Measurements from ENCODE around the gene KCNK4. TPM values are rescaled to one million over a fixed set of nuclear protein-coding genes. Genes with fewer than 3 reads are reported as not detected.

KCNK4 gene
- total and polyA plus RNA-seq, 2 of the 13 experiments (the other 11 are each of a cell fraction or from before 2014, with no cell fraction given), result not detected

DNA sequence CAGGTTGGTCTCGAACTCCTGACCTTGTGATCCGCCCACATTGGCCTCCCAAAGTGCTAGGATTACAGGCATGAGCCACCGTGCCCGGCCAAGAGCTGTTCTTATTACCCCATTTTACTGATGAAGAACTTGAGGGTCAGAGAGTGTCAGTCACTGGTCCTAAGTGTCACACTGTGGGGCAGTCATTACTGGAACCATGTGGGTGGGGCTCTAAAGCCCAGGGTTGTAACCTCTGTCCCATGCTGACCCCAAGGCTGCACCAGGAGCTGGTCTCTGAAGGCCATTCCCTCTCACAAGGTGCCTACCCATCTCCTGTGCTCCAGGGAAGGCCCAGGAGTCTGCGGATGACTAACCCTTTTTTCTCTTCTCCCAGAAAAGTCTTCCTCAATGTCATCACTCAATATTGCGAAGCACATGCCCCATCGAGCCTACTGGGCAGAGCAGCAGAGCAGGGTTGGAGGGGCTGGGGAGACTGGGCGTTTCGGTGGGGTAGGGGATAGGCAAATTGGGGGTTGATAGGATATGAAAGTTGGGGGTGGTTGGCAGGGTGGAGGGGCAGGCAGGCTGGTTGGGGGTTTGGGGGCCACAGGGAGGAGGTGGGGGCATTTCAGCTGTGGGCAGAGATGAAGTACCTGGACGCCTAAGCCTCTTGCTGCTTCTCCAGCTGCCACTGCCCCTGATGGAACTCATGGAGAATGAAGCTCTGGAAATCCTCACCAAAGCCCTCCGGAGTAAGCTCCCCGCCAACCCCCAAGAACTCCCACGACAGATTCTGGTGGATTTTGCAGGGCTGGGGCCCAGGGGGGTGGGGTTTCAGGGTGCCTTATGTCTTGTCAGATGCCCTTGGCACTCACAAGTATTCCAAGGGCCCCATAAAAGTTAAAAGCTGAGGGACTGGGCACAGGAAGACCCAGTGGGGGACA lies 12.3 kb downstream of the KCNK4 start:
- Histone ChIP-seq H2AFZ (ENCODE audit: low read length) (no peak overlapping the region), H3K9ac (ENCODE audit: insufficient read depth, low read depth, low read length) (peak overlapping the region; percentile 88; the same call in 1 of the 2 replicates), H3K4me3 (replicated peaks in 1 of 3; ENCODE audit: insufficient read depth in 1 of 3, low read depth in 2 of 3, low read length in 3 of 3) (peak overlapping the region; percentile 51 to 79 (median 70); a peak in 4 of 6 replicates), H3K4me2 (ENCODE audit: low read depth, low read length) (peak overlapping the region; percentile 84), H3K36me3 (replicated peaks in 1 of 2; ENCODE audit: control insufficient read depth in 1 of 2, insufficient read depth in 2 of 2, low read length in 2 of 2) (no peaks in the 10 kb centered on the region), H3K27me3 (ENCODE audit: control insufficient read depth in 1 of 2, insufficient read depth in 2 of 2, low read length in 2 of 2) (peaks cover 5 to 25% of the 10 kb centered on the region in 2 experiments; a peak in 4 of 5 replicates), H3K27ac (ENCODE audit: extremely low read length, insufficient read depth, low read length) (no peak overlapping the region), H3K9me3 (ENCODE audit: low read length) (no peaks in the 10 kb centered on the region), H3K4me1 (ENCODE audit: insufficient read depth, low read length) (peaks cover 62% of the 10 kb centered on the region), H3K79me2 (ENCODE audit: insufficient read depth, low read length) (peaks cover 15% of the 10 kb centered on the region), H4K20me1 (ENCODE audit: insufficient read depth, low read length) (no peaks in the 10 kb centered on the region)
- ChIA-PET POLR2A (interaction anchor here (0.9 to 5.5 kb wide), 14 partner anchors 13 to 118 kb away, joined by 3 to 103 read pairs (median 8); partner anchors contain the start of genes BAD, FKBP2, GPR137 and KCNK4), CTCF (ENCODE audit: low intra/inter-chr PET ratio, low total read pairs) (interaction anchor here (1.3 to 2.4 kb wide), 2 partner anchors 32 to 99 kb away, joined by 7 to 12 read pairs; no protein-coding TSS in a partner anchor)
- WGBS (ENCODE audit: low lambda C conversion rate), result 48% methylated on average over 11 of the region's 13 CpGs
- DNase-seq (ENCODE audit: low spot score) (no peak), FAIRE-seq (no peak), ATAC-seq (no peak)
- TF ChIP-seq, protein P1, sequence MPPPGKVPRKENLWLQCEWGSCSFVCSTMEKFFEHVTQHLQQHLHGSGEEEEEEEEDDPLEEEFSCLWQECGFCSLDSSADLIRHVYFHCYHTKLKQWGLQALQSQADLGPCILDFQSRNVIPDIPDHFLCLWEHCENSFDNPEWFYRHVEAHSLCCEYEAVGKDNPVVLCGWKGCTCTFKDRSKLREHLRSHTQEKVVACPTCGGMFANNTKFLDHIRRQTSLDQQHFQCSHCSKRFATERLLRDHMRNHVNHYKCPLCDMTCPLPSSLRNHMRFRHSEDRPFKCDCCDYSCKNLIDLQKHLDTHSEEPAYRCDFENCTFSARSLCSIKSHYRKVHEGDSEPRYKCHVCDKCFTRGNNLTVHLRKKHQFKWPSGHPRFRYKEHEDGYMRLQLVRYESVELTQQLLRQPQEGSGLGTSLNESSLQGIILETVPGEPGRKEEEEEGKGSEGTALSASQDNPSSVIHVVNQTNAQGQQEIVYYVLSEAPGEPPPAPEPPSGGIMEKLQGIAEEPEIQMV (CRISPR knock-in tag; IDR thresholded peaks at IDR 0.05; ENCODE audit: low read depth), result no peak
- TF ChIP-seq ZNF629 (CRISPR knock-in tag; conservative IDR thresholded peaks at IDR 0.05), result peak; percentile 64; the same call in 1 of the 2 replicates
- TF ChIP-seq SMAD1 (CRISPR knock-in tag; IDR thresholded peaks at IDR 0.05; ENCODE audit: borderline replicate concordance, low read depth), result no peak
- no peak for TF ChIP-seq MLLT10 (CRISPR knock-in tag; IDR thresholded peaks at IDR 0.05)
- TF ChIP-seq ZSCAN22 (CRISPR knock-in tag; IDR thresholded peaks at IDR 0.05), result no peak
- TF ChIP-seq ZNF253 (CRISPR knock-in tag; IDR thresholded peaks at IDR 0.05; ENCODE audit: borderline replicate concordance), result no peak
- no peak for TF ChIP-seq JDP2 (CRISPR knock-in tag; IDR thresholded peaks at IDR 0.05; ENCODE audit: borderline replicate concordance)
- BruUV-seq (replicated peaks), result no TSS peak
- in situ Hi-C loops (cut with HindIII; ENCODE audit: extremely low pct_ligation_motif_present, low pct_unique_long_range_greater_than_20kb) (loop anchor here (5.0 kb wide), 1 partner anchor 61 kb away; the partner anchor contains the start of gene FKBP2), intact Hi-C loops (cut with micrococcal nuclease; ENCODE audit: unreplicated experiment) (loop anchor here (2.0 to 10.0 kb wide), 3 partner anchors 33 to 119 kb away; partner anchors contain the start of genes PPP1R14B and STIP1)

Measured in HepG2 (cell line).